Right hindlimb (tissue), 1 donor: ENCODE data around the gene GRAP.
"Not testable (repeated sequence)": the region's sequence is repeated elsewhere in the genome, so short reads cannot be mapped to it uniquely, and the experiment has no call there.

Experiments used
- DNase-seq: peaks from one replicate; pipeline ENCODE4 v3.0.0-alpha.2; 2018

The GRAP gene

GRCh38 chr17:19046782-19047375 lies at the start of gene GRAP:
TSS of gene GRAP (minus strand) at chr17:19046957. CDS start at chr17:19046926, 31 bp downstream.
- not testable (repeated sequence) for DNase-seq

- DNase-seq = not testable (repeated sequence)
Observed at GRCh38 chr17:19093684-19094438, 47.1 kb upstream of the GRAP start.

GRCh38 chr17:19092737-19093683 lies 46.3 kb upstream of the GRAP start:
- DNase-seq = not testable (repeated sequence)

- not testable (repeated sequence) for DNase-seq
Observed at GRCh38 chr17:19090058-19090772, 43.5 kb upstream of the GRAP start.

GRCh38 chr17:19088804-19089685 lies 42.3 kb upstream of the GRAP start:
- DNase-seq = not testable (repeated sequence)

- DNase-seq = not testable (repeated sequence)
Observed at GRCh38 chr17:19077386-19077785, 30.6 kb upstream of the GRAP start.

GRCh38 chr17:19076398-19077192 lies 29.8 kb upstream of the GRAP start:
- not testable (repeated sequence) for DNase-seq

GRCh38 chr17:19070318-19071168 lies 23.8 kb upstream of the GRAP start:
- DNase-seq = not testable (repeated sequence)

GRCh38 chr17:19064378-19064777 lies 17.6 kb upstream of the GRAP start:
- not testable (repeated sequence) for DNase-seq

GRCh38 chr17:19063326-19063956 lies 16.7 kb upstream of the GRAP start:
- DNase-seq = not testable (repeated sequence)

- not testable (repeated sequence) for DNase-seq
Observed at GRCh38 chr17:19062718-19063325, 16.1 kb upstream of the GRAP start.

- not testable (repeated sequence) for DNase-seq
Observed at GRCh38 chr17:19062009-19062717, 15.4 kb upstream of the GRAP start.

GRCh38 chr17:19055447-19055846 lies 8.7 kb upstream of the GRAP start:
- DNase-seq = not testable (repeated sequence)

- DNase-seq = not testable (repeated sequence)
Observed at GRCh38 chr17:19048826-19049225, 2.1 kb upstream of the GRAP start.

- not testable (repeated sequence) for DNase-seq
Observed at GRCh38 chr17:19047510-19047909, 753 bp upstream of the GRAP start.

GRCh38 chr17:19044643-19045042 lies 2.1 kb downstream of the GRAP start:
- not testable (repeated sequence) for DNase-seq

GRCh38 chr17:19043032-19043431 lies 3.7 kb downstream of the GRAP start:
- DNase-seq = not testable (repeated sequence)

- not testable (repeated sequence) for DNase-seq
Observed at GRCh38 chr17:19042369-19042768, 4.4 kb downstream of the GRAP start.
